Kidney tubule cell (primary cell): Measurements from ENCODE around the gene CATSPER3.

Experiments
- DNase-seq: peaks from one replicate; pipeline ENCODE4 v3.0.0-alpha.2; 2018; ENCODE audit warnings: low spot score

CATSPER3 gene

GRCh38 chr5:135029477-135030122, 61.9 kb downstream of the CATSPER3 start:
- no peak for DNase-seq

DNA sequence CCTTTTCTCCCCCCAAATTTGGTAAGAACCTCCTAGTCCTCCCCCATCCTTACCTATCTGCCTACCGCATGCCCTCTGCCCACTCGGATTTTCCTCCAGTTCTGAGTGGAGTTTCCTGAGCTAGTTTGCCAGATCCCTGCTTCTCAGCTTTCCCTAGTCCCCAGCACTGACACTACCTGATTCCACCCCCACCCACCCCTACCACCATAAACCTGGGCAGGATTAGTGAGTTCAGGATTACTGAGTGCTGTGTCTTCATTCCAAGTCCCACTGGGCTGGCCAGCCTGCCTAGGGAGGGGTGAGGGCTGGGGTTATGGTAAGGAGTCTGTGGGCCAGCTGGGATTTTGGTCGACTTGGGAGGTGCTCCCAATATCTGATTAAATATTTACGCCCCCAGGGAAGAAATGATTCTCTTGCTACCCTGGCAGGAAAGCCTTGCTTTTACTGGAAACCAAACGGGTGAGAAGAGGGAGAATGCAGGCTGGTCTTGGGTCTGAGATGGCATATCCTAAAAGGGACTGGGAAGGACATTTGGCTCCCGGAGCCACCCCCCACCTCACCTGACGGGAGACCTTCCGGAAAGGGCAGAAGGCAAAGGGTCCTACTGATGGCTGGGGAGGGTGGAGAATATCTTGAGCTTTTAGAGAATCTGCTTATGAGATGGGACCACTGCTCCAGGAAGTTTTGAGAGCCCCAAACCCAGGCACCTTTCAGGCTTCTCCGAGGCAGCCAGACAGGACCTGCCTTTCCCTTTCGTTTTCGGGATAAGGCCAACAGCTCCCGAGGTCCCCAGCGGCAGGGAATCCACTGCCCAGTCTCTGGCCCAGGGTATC, 62.6 kb downstream of the CATSPER3 start:
- peak; percentile 37 for DNase-seq

GRCh38 chr5:135030956-135031812, 63.5 kb downstream of the CATSPER3 start:
- peak; percentile 20 for DNase-seq

DNA sequence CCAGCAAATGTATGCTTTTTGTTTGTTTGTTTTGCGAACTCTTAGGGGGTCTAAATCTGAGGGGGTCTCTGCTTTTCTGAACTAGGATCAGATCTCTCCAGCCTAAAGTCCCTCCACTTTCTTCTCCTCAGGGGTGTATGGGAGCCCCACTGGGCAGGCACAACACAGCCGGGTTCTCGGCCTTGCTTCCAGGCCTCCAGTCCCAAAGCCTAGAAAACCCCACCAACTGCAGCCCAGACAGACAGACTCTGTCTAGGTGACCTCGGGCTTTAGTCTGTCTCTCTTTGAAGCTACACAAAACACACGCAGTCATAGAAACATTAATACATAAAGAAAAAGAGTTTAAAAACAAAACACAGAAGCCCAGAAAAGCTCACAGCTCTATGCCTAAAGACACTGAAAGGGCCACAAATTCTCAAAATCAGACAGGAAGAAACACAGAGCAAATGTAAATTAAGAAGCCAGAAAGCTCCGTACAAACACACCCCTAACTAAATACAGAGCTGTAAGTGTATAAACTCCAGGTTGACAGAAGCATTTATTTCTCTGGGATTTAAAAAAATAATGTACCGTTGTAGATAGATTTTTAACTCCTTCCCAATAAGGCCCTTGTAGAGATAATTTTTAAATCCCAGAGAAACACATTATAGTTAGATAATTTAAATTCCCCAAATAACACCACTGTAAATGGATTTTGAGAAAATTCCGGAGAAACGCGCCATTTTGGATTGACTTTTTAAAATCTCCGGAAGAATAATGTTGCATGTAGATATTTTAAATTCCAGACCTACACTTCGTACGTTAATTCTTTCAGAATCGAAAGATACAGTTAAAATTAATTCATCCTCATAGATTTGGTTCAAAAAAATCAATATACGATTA, 64.3 kb downstream of the CATSPER3 start:
- DNase-seq = peak; percentile 13

GRCh38 chr5:135032695-135032998, 64.9 kb downstream of the CATSPER3 start:
- DNase-seq = peak; percentile 7

DNA sequence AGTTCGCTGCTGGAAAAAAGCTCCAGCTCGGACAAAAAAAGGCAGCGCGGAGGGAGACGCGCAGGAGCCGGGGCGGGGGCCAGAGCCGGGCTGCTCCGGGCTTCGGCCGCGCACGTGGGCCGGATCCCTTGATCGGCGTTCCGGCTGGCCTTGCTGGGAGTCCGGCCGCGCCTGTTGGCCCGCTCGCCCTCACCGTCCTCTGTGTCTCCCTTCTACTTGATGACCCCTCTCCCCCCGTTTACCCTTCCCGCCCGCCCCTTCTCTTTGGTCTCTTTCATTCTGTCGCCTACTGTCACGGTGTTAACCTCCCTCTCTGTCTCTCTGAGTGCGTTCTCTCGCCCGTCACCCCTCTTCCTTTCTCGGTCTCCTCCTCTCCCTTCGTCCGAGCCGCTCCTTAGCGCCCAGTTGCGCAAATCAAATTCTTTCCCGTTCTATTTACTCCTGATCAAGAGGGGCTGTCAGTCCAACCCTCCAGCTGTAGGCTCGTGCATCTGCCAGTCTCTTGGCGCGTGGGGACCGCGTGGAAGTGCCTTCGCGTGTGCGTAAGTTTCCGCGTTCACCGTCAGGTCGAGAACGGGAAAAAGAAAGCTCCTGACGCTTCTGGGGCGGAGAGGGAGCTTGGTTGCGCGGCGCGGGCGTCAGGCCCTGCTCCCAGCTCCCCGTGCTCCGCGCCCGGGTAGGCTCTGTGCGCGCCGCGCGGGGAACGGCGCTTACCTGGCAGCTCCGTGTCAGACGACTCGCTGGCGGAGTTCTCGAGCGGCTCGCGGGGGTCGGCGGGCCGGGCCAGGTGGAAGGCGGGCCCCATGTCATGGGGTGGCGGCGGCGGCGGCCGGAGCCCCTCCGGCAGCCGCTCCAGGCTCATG, 65.5 kb downstream of the CATSPER3 start:
- DNase-seq = peak; percentile 41

DNA sequence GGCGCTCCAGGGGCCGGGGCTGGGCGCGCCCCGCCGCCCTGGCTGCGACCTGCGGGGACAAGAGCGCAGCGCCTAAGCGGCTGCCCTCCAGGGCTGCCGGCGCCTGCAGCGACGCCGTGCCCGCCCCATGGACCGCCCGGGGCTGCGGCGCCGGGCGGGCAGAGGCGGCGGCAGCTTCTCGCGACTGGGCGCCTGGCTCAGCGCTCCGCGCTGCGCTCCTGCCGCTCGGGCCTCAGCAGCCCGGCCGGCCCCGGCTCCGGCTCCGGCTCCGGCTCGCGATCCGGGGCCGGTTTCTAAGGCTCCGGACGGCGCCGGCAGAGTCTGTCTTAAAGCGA, 66.2 kb downstream of the CATSPER3 start, which contains the start of gene PITX1:
TSS of gene PITX1 (minus strand) at position 328 of the 335 bp plus-strand sequence. CDS start 347 bp downstream, outside the sequence.
- DNase-seq = no peak

- peak; percentile 50 for DNase-seq
Measured at GRCh38 chr5:135034236-135034962, 66.7 kb downstream of the CATSPER3 start.

DNA sequence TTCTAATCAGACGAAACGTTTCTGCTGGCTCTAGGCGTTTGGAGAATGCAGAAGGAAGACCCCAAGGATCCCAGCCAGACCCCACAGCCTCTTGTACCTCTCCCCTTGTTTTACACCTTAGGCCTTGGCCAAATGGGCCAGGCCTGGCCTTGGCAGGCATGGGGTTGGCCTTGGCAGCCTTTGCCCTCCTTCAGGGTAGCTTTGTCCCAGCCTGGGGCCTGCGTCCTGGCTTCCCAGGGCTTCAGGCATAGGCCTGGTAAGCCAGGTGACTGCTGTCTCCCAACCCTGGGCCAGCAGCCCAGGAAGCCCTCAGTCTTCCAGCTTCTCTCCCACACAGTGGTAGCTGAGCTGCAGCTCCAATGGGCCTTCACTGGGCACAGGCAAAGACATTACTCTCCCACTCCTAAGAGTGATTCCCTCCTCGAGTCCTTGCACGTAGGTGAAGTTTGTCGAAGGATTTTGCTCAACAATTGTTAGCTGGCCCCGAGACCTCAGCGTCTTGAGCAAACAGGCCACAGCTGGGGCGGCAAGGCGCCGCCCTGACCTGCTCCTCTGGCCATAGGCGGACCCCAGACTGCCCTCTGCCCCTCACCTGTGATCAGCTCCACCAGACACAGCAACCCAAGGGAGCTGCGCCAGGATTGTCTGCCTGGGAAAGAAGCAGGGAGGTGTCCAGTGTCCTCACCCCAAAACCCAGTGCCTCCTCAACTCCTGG, 67.4 kb downstream of the CATSPER3 start:
- no peak for DNase-seq

DNA sequence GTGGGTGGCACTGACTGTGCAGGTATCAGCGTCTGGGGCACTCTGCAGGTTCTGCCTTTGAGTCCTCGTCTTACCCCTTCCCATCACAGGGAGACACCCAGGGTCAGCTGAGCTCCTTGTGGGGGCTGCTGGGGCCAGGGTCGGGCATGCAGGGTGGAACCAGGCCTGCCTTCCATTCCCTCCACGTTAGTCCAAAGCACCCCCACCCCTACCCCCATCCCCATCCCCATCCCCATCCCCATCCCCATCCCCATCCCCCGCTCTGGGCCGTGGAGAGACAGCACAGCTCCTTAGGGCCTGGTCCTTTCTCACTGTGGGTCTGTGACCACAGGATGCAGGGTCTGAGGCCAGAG, 67.9 kb downstream of the CATSPER3 start:
- no peak for DNase-seq

DNA sequence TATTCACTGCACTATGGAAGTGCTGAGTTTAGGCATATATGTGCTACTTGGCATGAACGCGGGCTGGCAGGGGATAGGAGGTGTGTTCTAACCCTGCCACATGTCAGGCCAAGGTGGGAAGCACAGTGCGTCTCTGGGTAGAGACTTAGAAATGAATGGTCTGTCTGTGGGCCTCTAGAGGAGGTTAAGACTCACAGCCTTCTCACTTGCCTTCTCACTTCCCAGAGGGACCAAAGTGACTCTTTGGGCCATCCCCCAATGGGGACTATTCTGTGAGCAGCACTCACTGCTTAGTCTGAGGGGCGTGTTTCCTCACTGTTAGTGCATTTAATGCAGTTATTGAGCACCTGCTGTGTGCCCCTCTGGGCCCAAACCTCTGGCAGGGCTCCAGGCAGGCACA, 68.7 kb downstream of the CATSPER3 start:
- no peak for DNase-seq

DNA sequence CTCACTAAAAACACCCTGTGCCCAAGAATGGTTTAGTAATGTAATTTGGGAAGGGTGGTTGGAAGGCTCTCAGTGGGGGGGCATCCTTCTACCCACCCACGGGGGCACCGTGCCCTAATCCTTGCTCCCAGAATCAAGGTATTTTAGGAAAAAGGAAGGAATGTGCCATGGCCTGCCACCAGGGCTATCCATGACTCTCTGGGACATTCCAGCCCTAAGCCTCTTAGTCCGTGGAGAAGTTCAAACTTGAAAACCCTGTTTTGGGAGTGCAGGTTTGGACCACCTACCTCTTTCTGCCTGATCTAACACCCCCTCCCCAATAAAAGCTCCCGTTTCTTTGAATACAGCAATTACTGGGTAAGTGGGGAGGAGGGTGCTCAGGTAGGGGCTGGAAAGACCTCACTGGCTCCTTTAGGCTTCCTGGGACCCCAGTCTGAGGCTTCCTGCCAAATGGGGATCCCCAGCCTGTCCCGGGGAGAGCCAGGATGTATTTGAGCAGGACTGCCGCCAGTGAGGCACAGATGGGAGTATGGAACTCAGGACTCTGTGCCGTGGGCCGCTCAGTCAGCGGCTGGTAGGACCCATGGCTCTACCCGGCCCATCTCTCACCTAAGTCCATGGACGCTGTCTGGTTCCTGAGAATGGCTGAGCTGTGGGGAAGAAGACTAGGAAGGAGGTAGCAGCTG, 70.0 kb downstream of the CATSPER3 start:
- DNase-seq = no peak

DNA sequence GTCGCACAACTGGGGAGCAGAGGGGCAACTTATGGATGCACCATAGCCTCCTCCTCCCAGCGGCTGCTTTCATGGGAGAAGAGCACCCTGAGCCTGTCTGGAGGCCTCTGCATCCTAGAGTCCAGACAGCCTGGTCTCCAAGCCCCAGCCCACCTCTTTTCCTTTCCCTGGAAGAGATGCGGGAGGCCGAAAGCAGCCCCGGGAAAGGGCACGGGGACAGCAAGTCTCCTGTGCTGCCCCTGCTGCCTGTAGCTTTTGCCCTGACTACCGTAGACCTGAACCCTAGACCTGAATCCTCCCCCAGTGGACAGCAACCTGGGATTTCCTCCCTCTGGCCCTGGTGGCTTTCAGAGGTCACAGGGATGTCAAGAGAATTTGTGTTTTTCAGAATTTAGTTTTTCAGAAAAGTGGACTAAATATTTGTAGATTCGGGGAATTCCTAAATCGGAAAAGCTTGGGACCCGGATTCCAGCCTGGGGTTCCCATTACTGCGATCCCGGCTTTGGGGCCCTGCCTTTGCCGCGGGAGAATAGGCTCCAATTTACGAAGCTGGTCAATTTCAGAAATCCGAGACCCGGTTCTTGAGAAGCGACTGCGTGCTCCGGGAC, 70.6 kb downstream of the CATSPER3 start:
- DNase-seq = no peak

GRCh38 chr5:135038813-135039270, 71.1 kb downstream of the CATSPER3 start:
- DNase-seq = no peak

- DNase-seq = no peak
Measured at GRCh38 chr5:135039271-135040033, 71.7 kb downstream of the CATSPER3 start.

DNA sequence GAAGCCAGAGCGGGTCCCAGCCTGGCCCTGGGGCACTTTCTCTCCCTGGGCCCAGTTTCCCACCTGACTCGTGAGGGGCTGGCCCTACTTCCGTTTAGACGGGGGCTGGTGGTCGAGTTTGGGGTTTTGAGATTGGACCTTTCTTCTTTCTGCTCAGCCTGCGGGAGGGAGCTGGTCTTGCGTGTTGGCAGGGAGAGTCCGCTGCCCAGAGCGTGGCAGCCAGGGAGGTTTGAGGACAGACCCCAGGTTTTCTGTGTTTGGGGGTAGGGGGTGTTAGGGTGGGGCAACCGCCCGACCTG, 72.3 kb downstream of the CATSPER3 start:
- no peak for DNase-seq

DNA sequence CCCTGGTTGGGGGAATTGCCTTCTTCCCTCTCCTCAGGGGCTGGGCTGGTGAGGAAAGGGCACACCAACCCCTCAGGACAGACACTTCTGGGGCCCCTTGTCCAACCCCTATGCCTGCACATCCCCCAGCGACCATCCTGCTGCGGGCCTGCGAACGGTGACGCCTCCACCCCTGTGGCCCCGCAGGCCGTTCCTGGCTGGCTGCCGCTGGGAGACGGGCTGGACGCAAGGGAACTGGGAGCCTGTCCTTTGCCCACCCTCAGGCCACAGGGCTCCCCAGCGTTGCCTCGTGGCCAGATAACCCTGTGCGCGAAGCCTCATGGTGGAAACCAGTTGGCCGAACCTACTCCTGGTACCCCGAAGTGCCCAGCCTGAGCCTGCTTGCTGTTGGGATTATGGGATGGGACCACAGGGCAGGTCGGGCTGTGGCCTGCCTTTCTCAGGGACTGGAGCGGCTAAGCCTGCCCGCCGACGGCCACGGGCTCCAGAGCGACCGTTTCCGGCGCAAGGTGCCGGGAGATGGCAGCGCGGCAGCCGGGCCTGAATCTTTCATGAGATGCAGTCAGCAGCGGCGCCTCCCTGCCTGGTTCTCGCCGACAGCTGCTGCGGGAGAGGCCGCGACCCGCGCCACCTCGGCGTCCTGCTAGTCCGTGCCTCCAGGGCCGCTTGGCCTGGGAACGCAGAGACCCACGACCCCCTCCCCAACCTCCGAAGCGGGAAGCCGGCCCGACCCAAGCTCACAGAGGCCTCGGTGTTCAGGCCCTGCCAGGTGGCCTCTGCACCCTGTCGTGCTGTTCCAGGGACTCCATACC, 72.8 kb downstream of the CATSPER3 start:
- DNase-seq = no peak
